Transverse colon (tissue), 4 donors: ENCODE measurements around the gene STRADA. TPM values are rescaled to one million over a fixed set of nuclear protein-coding genes. Genes with fewer than 3 reads are reported as not detected.

ENCODE experiments used
- DNase-seq: peaks from one replicate; pipeline ENCODE4 v3.0.0-alpha.2; 2019
- H3K27ac ChIP-seq, 4 donors: fragments of 200-600 bp; sonication (generic); 2 replicates each; pipeline ENCODE4 v1.5.1; 2016 to 2018; ENCODE audit warnings: inconsistent platforms in 4 of 4
- H3K27me3 ChIP-seq: fragments of 200-600 bp; sonication (generic); 2 replicates; pipeline ENCODE4 v1.5.1; 2017; ENCODE audit warnings: inconsistent platforms
- H3K36me3 ChIP-seq, 4 donors: fragments of 200-600 bp; sonication (generic); 2 replicates each; pipeline ENCODE4 v1.5.1; 2017 to 2019; ENCODE audit warnings: inconsistent platforms in 4 of 4
- H3K4me1 ChIP-seq, 4 donors: fragments of 200-600 bp; sonication (generic); 2 replicates each; pipeline ENCODE4 v1.5.1; 2017 to 2020; ENCODE audit warnings: inconsistent platforms in 4 of 4
- H3K4me3 ChIP-seq, 4 donors: fragments of 200-600 bp; sonication (generic); 1 replicate in 1 of 4; 2 replicates in 3 of 4; pipeline versions ENCODE4 v1.5.1 to v1.6.1; 2017 to 2019; ENCODE audit warnings: inconsistent platforms in 4 of 4
- H3K9me3 ChIP-seq, 2 donors: fragments of 200-600 bp; sonication (generic); 2 replicates each; pipeline ENCODE4 v1.5.1; 2017 to 2019; ENCODE audit warnings: inconsistent platforms in 2 of 2
- CTCF ChIP-seq, 5 experiments: fragments of 200-600 bp in 3 of 5; fragments of 450-650 bp in 2 of 5; sonication (generic) in 3 of 5; IDR thresholded peaks; 1 replicate in 2 of 5; 2 replicates in 3 of 5; pipeline ENCODE4 v1.5.1; 2016 to 2017; ENCODE audit warnings: antibody characterized with exemption in 5 of 5, inconsistent platforms in 3 of 5, mild to moderate bottlenecking in 2 of 5, moderate library complexity in 1 of 5
- EP300 ChIP-seq: sonication (generic); formaldehyde crosslinking; IDR thresholded peaks from one replicate; pipeline ENCODE4 v1.6.1; 2017; ENCODE audit warnings: antibody characterized with exemption, low read depth
- POLR2A ChIP-seq: fragments of 450-650 bp; IDR thresholded peaks from one replicate; pipeline ENCODE4 v1.6.1; 2016; ENCODE audit warnings: antibody characterized with exemption, mild to moderate bottlenecking, moderate library complexity
- POLR2AphosphoS5 ChIP-seq, 3 donors: sonication (generic); formaldehyde crosslinking; IDR thresholded peaks; one replicate each; pipeline ENCODE4 v1.6.1; 2016; ENCODE audit warnings: antibody characterized with exemption in 3 of 3
- WGBS, 2 donors: methylation state at CpG; one replicate each; pipeline ENCODE4 v1.1.5; 2018; ENCODE audit warnings: low coverage in 1 of 2; 5-methylcytosine and 5-hydroxymethylcytosine counted together
- in situ Hi-C, 4 donors: fragments of 200-750 bp; cut with MboI; loops; one replicate each; pipeline versions ENCODE4 v1.15.0 to v1.15.1; 2017; ENCODE audit warnings: low sequenced_read_pairs in 3 of 4, low pct_ligation_motif_present in 1 of 4, low pct_unique_long_range_greater_than_20kb in 1 of 4
- intact Hi-C: fragments of 100-400 bp; cut with DNase I; formaldehyde crosslinking; loops from one replicate; pipeline ENCODE4 v1.15.1; 2023; ENCODE audit warnings: low total_unique reads
- total RNA-seq, 4 donors: library from RNA; depleted of rRNA; stranded (reverse); fragments of >200 nt; gene quantifications; one replicate each; pipeline ENCODE4 v1.1.0, GENCODE V29; 2016

STRADA gene
- total RNA-seq, 4 donors from 2014 or later: 23.1 to 37.8 (median 33.8) TPM

- peaks cover 0 to 34% (median 10%) of the 10 kb centered on the region in 4 donors for H3K36me3 ChIP-seq
- peaks cover 0 to 18% (median 2%) of the 10 kb centered on the region in 4 donors for H3K4me1 ChIP-seq
- in situ Hi-C loops (no loop called here), intact Hi-C loops (no loop called here)
- TF ChIP-seq EP300 (no peak), POLR2AphosphoS5 (IDR thresholded peaks at IDR 0.05) (no peak), POLR2A (no peak), CTCF (IDR thresholded peaks at IDR 0.05) (no peak)
- no peak for DNase-seq
- no peaks in the 10 kb centered on the region for H3K9me3 ChIP-seq
- H3K27me3 ChIP-seq: no peaks in the 10 kb centered on the region
- H3K27ac ChIP-seq: no peak overlapping the region
- H3K4me3 ChIP-seq: no peak overlapping the region
- 95 to 100% methylated on average over 1 of the region's 1 CpG for WGBS, 2 donors
Observed at GRCh38 chr17:63785556-63785955, 44.0 kb upstream of the STRADA start.

- Histone ChIP-seq H3K4me1 (peaks cover 0 to 22% (median 2%) of the 10 kb centered on the region in 4 donors), H3K27ac (no peak overlapping the region), H3K4me3 (no peak overlapping the region), H3K27me3 (no peaks in the 10 kb centered on the region), H3K9me3 (no peaks in the 10 kb centered on the region), H3K36me3 (peaks cover 0 to 23% (median 9%) of the 10 kb centered on the region in 4 donors)
- intact Hi-C loops: no loop called here
- TF ChIP-seq POLR2AphosphoS5 (IDR thresholded peaks at IDR 0.05) (no peak), EP300 (no peak), POLR2A (no peak), CTCF (IDR thresholded peaks at IDR 0.05) (no peak)
- DNase-seq: no peak
- in situ Hi-C loops: no loop called here
- WGBS, 2 donors: 69 to 77% methylated on average over 4 to 6 of the region's 6 CpGs
Observed at GRCh38 chr17:63783522-63783921, 41.9 kb upstream of the STRADA start.

- H3K36me3 ChIP-seq: peaks cover 0 to 7% (median 0%) of the 10 kb centered on the region in 4 donors
- intact Hi-C loops: no loop called here
- in situ Hi-C loops: no loop called here
- H3K4me3 ChIP-seq: no peak overlapping the region
- H3K27ac ChIP-seq: no peak overlapping the region
- H3K27me3 ChIP-seq: no peaks in the 10 kb centered on the region
- no peak for DNase-seq
- H3K4me1 ChIP-seq: peaks cover 3 to 29% (median 10%) of the 10 kb centered on the region in 4 donors
- TF ChIP-seq CTCF (IDR thresholded peaks at IDR 0.05) (no peak), POLR2AphosphoS5 (IDR thresholded peaks at IDR 0.05) (no peak), EP300 (no peak), POLR2A (no peak)
- no peaks in the 10 kb centered on the region for H3K9me3 ChIP-seq
- 92 to 99% methylated on average over 4 of the region's 4 CpGs for WGBS, 2 donors
Observed at GRCh38 chr17:63780928-63781327, 39.3 kb upstream of the STRADA start.

- no peaks in the 10 kb centered on the region for H3K9me3 ChIP-seq
- no peak for TF ChIP-seq CTCF (IDR thresholded peaks at IDR 0.05)
- TF ChIP-seq POLR2A: no peak
- H3K4me3 ChIP-seq: no peak overlapping the region
- H3K36me3 ChIP-seq: peaks cover 0 to 7% (median 0%) of the 10 kb centered on the region in 4 donors
- 91% methylated on average over 1 of the region's 1 CpG; no CpG with 5 or more reads in 1 of the 2 donors for WGBS, 2 donors
- no peak for DNase-seq
- in situ Hi-C loops (no loop called here), intact Hi-C loops (no loop called here)
- no peak overlapping the region for H3K27ac ChIP-seq
- H3K27me3 ChIP-seq: no peaks in the 10 kb centered on the region
- H3K4me1 ChIP-seq: peaks cover 8 to 29% (median 15%) of the 10 kb centered on the region in 4 donors
Observed at GRCh38 chr17:63780507-63780906, 38.9 kb upstream of the STRADA start.
